HEK293 (cell line): ENCODE measurements around the gene CDK2.

Experiments used
- HOXC10 ChIP-seq: sonication (generic); formaldehyde crosslinking; IDR thresholded peaks from 2 replicates; pipeline ENCODE4 v1.8.1; 2023; ENCODE audit warnings: mild to moderate bottlenecking, missing genetic modification reagents
- MYNN ChIP-seq: fragments of 450-650 bp; formaldehyde crosslinking; IDR thresholded peaks from 2 replicates; pipeline ENCODE4 v1.5.1; 2016; ENCODE audit warnings: missing biosample characterization, missing genetic modification characterization, borderline replicate concordance
- SETDB1 ChIP-seq: IDR thresholded peaks from one replicate; pipeline ENCODE4 v1.6.1; 2017; ENCODE audit warnings: mild to moderate bottlenecking, low read length, moderate library complexity, mixed read lengths; ENCODE audit not compliant: insufficient read length
- ZBTB21 ChIP-seq: fragments of 450-650 bp; formaldehyde crosslinking; IDR thresholded peaks from 2 replicates; pipeline ENCODE4 v1.5.1; 2017; ENCODE audit warnings: missing biosample characterization, missing genetic modification characterization
- ZNF121 ChIP-seq: fragments of 450-650 bp; formaldehyde crosslinking; IDR thresholded peaks from 2 replicates; pipeline ENCODE4 v1.5.1; 2016; ENCODE audit warnings: missing biosample characterization, missing genetic modification characterization
- ZNF274 ChIP-seq, 2 experiments: fragments of 200-500 bp in 1 of 2; fragments of 450-650 bp in 1 of 2; sonication (Bioruptor generic) in 1 of 2; formaldehyde crosslinking in 1 of 2; IDR thresholded peaks; 2 replicates each; pipeline versions ENCODE4 v1.5.1 to v1.6.1; 2014 to 2016; ENCODE audit warnings: borderline replicate concordance in 1 of 2, inconsistent platforms in 1 of 2, low read length in 1 of 2, missing biosample characterization in 1 of 2, missing genetic modification characterization in 1 of 2
- ZNF416 ChIP-seq: fragments of 450-650 bp; formaldehyde crosslinking; IDR thresholded peaks from 2 replicates; pipeline ENCODE4 v1.5.1; 2016; ENCODE audit warnings: missing biosample characterization, missing genetic modification characterization
- ZNF544 ChIP-seq: fragments of 450-650 bp; formaldehyde crosslinking; IDR thresholded peaks from 2 replicates; pipeline ENCODE4 v1.5.0; 2017; ENCODE audit warnings: missing biosample characterization, missing genetic modification characterization
- ZNF76 ChIP-seq: fragments of 450-650 bp; formaldehyde crosslinking; IDR thresholded peaks from 2 replicates; pipeline ENCODE4; 2016; ENCODE audit warnings: low read depth, missing biosample characterization, missing genetic modification characterization, borderline replicate concordance
- ZNF776 ChIP-seq: fragments of 450-650 bp; formaldehyde crosslinking; IDR thresholded peaks from 2 replicates; pipeline ENCODE4 v1.5.0; 2017; ENCODE audit warnings: missing biosample characterization, missing genetic modification characterization, borderline replicate concordance
- ZNF792 ChIP-seq: fragments of 450-650 bp; formaldehyde crosslinking; IDR thresholded peaks from 2 replicates; pipeline ENCODE4 v1.5.1; 2016; ENCODE audit warnings: missing biosample characterization, missing genetic modification characterization
- TF ChIP-seq, protein P1 (sequence below): fragments of 450-650 bp; formaldehyde crosslinking; IDR thresholded peaks from 2 replicates; pipeline ENCODE4 v1.5.1; 2016; ENCODE audit warnings: missing biosample characterization, missing genetic modification characterization
- TF ChIP-seq, protein P2 (sequence below): fragments of 450-650 bp; formaldehyde crosslinking; IDR thresholded peaks from 2 replicates; pipeline ENCODE4 v1.5.1; 2016; ENCODE audit warnings: missing biosample characterization, missing genetic modification characterization
- TF ChIP-seq, protein P3 (sequence below): fragments of 450-650 bp; formaldehyde crosslinking; IDR thresholded peaks from 2 replicates; pipeline ENCODE4 v1.5.1; 2016; ENCODE audit warnings: missing biosample characterization, missing genetic modification characterization

DNA sequence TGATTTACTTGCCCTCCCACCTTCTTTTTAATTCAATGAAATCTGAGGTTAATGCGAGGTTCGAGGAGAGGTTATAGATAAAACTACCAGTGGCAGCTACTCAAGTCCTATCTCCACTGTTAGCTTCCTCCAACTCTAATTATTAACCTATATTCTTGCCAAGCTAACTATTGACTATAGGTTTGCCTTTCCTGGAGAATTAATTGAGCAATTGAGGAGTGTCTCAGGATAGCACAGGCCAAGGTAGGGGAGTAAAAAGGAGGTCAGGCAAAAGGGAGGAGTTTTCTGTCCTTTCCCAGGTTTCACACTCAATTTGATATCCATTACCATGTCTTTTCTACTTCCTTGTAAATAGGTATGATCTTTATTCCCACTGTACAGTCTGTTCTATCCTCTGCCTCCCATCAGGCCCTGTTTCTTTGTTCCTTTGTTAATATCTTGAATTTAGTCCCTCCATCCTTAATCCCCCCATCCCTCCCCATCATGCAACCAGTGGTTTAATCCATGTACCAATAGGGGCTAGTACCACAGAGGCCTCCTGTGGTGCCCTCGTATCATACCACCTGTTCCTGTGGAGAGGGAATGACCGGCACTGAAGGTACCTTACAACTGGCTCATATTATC lies 26.7 kb downstream of the CDK2 start:
- no peak for TF ChIP-seq ZNF121 (tag by site-specific recombination)
- TF ChIP-seq, protein P1, sequence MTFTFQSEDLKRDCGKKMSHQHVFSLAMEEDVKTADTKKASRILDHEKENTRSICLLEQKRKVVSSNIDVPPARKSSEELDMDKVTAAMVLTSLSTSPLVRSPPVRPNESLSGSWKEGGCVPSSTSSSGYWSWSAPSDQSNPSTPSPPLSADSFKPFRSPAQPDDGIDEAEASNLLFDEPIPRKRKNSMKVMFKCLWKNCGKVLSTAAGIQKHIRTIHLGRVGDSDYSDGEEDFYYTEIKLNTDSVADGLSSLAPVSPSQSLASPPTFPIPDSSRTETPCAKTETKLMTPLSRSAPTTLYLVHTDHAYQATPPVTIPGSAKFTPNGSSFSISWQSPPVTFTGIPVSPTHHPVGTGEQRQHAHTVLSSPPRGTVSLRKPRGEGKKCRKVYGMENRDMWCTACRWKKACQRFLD (tag by site-specific recombination), result no peak
- TF ChIP-seq, protein P2, sequence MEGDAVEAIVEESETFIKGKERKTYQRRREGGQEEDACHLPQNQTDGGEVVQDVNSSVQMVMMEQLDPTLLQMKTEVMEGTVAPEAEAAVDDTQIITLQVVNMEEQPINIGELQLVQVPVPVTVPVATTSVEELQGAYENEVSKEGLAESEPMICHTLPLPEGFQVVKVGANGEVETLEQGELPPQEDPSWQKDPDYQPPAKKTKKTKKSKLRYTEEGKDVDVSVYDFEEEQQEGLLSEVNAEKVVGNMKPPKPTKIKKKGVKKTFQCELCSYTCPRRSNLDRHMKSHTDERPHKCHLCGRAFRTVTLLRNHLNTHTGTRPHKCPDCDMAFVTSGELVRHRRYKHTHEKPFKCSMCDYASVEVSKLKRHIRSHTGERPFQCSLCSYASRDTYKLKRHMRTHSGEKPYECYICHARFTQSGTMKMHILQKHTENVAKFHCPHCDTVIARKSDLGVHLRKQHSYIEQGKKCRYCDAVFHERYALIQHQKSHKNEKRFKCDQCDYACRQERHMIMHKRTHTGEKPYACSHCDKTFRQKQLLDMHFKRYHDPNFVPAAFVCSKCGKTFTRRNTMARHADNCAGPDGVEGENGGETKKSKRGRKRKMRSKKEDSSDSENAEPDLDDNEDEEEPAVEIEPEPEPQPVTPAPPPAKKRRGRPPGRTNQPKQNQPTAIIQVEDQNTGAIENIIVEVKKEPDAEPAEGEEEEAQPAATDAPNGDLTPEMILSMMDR (tag by site-specific recombination), result no peak
- TF ChIP-seq HOXC10 (CRISPR knock-in tag), result no peak
- TF ChIP-seq, protein P3, sequence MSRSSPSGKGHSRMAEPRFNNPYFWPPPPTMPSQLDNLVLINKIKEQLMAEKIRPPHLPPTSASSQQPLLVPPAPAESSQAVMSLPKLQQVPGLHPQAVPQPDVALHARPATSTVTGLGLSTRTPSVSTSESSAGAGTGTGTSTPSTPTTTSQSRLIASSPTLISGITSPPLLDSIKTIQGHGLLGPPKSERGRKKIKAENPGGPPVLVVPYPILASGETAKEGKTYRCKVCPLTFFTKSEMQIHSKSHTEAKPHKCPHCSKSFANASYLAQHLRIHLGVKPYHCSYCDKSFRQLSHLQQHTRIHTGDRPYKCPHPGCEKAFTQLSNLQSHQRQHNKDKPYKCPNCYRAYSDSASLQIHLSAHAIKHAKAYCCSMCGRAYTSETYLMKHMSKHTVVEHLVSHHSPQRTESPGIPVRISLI, result no peak
- no peak for TF ChIP-seq ZBTB21
- no peak for TF ChIP-seq ZNF776
- TF ChIP-seq ZNF76 (tag by site-specific recombination), result no peak
- TF ChIP-seq ZNF792 (tag by site-specific recombination), result no peak
- TF ChIP-seq ZNF544 (tag by site-specific recombination), result no peak
- no peak for TF ChIP-seq ZNF274 (IDR thresholded peaks at IDR 0.05; ENCODE audit: low read length)
- TF ChIP-seq ZNF274 (tag by site-specific recombination; IDR thresholded peaks at IDR 0.05; ENCODE audit: borderline replicate concordance), result no peak
- no peak for TF ChIP-seq ZNF416
- TF ChIP-seq MYNN (tag by site-specific recombination), result no peak
- no peak for TF ChIP-seq SETDB1
